BLaER1 treated with 17β-estradiol and CSF1 and Interleukin-3, amounts not matched to agents 10 nM and 100 nM (cell line): Measurements from ENCODE around the gene PADI3.

ENCODE experiments used
- H3K27ac ChIP-seq, 11 experiments: shearing (Covaris generic); formaldehyde crosslinking; 2 replicates each; pipeline ENCODE4 v1.8.1; 2022
- H3K27me3 ChIP-seq, 11 experiments: shearing (Covaris generic); formaldehyde crosslinking; 2 replicates each; pipeline ENCODE4 v1.8.1; 2022
- H3K36me3 ChIP-seq, 11 experiments: shearing (Covaris generic); formaldehyde crosslinking; 2 replicates each; pipeline ENCODE4 v1.8.1; 2022
- H3K4me1 ChIP-seq, 10 experiments: shearing (Covaris generic); formaldehyde crosslinking; 2 replicates each; pipeline ENCODE4 v1.8.1; 2022
- H3K4me2 ChIP-seq, 11 experiments: shearing (Covaris generic); formaldehyde crosslinking; 2 replicates each; pipeline ENCODE4 v1.8.1; 2022
- H3K4me3 ChIP-seq, 10 experiments: shearing (Covaris generic); formaldehyde crosslinking; 2 replicates each; pipeline ENCODE4 v1.8.1; 2022
- H3K9ac ChIP-seq, 11 experiments: shearing (Covaris generic); formaldehyde crosslinking; 2 replicates each; pipeline ENCODE4 v1.8.1; 2022
- H3K9me3 ChIP-seq, 11 experiments: shearing (Covaris generic); formaldehyde crosslinking; replicated peaks in 1 of 11; 2 replicates each; pipeline ENCODE4 v1.8.1; 2022
- H4K20me1 ChIP-seq, 11 experiments: shearing (Covaris generic); formaldehyde crosslinking; 2 replicates each; pipeline ENCODE4 v1.8.1; 2022
- Cebpa-rat ChIP-seq, 11 experiments: shearing (Covaris generic); IDR thresholded peaks; 2 replicates each; pipeline ENCODE4 v1.8.1; 2022

The PADI3 gene

DNA sequence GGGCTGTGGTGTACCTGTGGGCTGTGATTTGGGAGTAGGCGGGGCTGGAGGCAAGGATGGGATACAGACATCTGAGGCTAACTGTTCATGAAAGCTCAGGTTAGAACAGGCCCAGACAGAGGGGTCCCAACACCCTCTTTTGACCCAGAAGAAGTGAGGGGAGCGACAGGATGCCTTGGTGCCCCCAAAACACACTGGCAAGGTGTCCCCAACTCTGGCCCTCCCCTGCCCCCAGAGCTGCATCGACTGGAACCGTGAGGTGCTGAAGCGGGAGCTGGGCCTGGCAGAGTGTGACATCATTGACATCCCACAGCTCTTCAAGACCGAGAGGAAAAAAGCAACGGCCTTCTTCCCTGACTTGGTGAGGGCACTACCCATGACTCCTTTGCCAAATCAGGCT lies 31.5 kb downstream of the PADI3 start:
- H3K9me3 ChIP-seq: no peaks in the 10 kb centered on the region
- no peak overlapping the region for H3K4me3 ChIP-seq
- peaks cover 14 to 40% (median 27%) of the 10 kb centered on the region in 10 experiments for H3K4me1 ChIP-seq
- no peaks in the 10 kb centered on the region for H3K27me3 ChIP-seq
- peak overlapping the region in 6 of 11 experiments; percentile 37 to 81 (median 66); a peak in 8 of 22 replicates for H3K27ac ChIP-seq
- H4K20me1 ChIP-seq: no peaks in the 10 kb centered on the region
- no peaks in the 10 kb centered on the region for H3K36me3 ChIP-seq
- no peak overlapping the region for H3K9ac ChIP-seq
- H3K4me2 ChIP-seq: peak overlapping the region in 7 of 11 experiments; percentile 59 to 82 (median 76); a peak in 11 of 22 replicates
- TF ChIP-seq Cebpa-rat (IDR thresholded peaks at IDR 0.05): no peak

DNA sequence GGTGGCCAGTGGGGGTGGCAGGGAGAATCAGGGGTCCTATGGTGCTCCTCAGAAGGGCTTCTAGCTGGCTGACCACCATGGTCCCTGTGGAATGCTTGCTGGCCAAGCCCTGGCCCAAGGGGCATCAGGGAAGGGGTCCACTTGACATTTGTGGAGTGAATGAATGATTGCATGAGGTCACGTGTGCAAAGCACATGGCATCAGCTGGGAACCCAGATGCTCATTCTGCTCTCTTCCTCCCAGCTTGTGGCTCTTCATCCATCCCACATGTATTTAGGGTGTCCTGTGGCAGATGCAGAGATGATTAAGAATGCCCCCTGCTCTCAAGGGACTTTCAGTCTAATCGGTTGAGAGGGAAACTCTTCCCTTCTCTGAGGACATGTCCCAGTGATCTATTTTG lies 32.0 kb downstream of the PADI3 start:
- peak overlapping the region in 1 of 11 experiments; percentile 59; a peak in 1 of 22 replicates for H3K9ac ChIP-seq
- TF ChIP-seq Cebpa-rat (IDR thresholded peaks at IDR 0.05): no peak
- peak overlapping the region in 9 of 11 experiments; percentile 59 to 82 (median 76); a peak in 14 of 22 replicates for H3K4me2 ChIP-seq
- no peaks in the 10 kb centered on the region for H3K27me3 ChIP-seq
- no peaks in the 10 kb centered on the region for H3K9me3 ChIP-seq
- H4K20me1 ChIP-seq: no peaks in the 10 kb centered on the region
- H3K27ac ChIP-seq: peak overlapping the region in 7 of 11 experiments; percentile 54 to 81 (median 65); a peak in 10 of 22 replicates
- H3K4me1 ChIP-seq: peaks cover 14 to 40% (median 27%) of the 10 kb centered on the region in 10 experiments
- H3K4me3 ChIP-seq: no peak overlapping the region
- H3K36me3 ChIP-seq: no peaks in the 10 kb centered on the region

DNA sequence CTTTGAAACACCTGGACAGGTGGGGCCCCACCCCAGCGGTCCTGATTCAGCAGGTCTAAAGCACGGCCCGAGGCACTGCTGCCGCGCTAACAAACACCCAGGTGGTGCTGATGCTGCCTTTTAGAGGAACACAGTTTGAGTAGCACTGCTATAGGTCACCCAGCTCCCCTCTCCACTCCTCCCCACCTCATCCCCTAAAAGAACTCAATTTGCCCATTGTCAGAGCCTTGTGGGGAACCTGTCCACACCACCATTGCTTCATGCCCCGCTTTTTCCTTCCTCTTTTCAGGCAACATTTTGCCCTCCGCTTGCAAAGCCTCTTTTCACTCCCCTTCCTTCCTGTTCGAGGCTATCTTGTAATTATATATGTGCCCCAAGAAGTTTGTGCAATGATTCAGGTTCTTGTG lies 32.9 kb downstream of the PADI3 start:
- Histone ChIP-seq H3K27me3 (no peaks in the 10 kb centered on the region), H3K27ac (peak overlapping the region in 8 of 11 experiments; percentile 44 to 81 (median 63); a peak in 14 of 22 replicates), H3K4me2 (peak overlapping the region; percentile 29 to 82 (median 75)), H4K20me1 (no peaks in the 10 kb centered on the region), H3K4me3 (0 out of 20 replicates have a peak overlapping the region, but pooled peaks of 1 of the 10 experiments have one; percentile 8), H3K9ac (peak overlapping the region in 8 of 11 experiments; percentile 12 to 59 (median 33); a peak in 11 of 22 replicates), H3K4me1 (peaks cover 14 to 40% (median 27%) of the 10 kb centered on the region in 10 experiments), H3K36me3 (no peaks in the 10 kb centered on the region), H3K9me3 (no peaks in the 10 kb centered on the region)
- peak in 9 of 11 experiments; percentile 61 to 96 (median 92); a peak in 18 of 22 replicates for TF ChIP-seq Cebpa-rat (IDR thresholded peaks at IDR 0.05)

DNA sequence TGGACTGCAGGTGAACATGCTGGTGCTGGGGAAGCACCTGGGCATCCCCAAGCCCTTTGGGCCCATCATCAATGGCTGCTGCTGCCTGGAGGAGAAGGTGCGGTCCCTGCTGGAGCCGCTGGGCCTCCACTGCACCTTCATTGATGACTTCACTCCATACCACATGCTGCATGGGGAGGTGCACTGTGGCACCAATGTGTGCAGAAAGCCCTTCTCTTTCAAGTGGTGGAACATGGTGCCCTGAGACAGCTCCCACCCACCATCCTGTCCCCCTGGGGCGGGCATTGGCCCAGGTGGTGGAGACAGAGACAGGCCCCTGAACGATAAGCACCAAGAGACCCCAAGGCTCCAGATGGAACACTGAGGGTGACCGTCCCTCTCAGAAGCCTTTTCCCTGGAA lies 33.9 kb downstream of the PADI3 start:
- H3K27me3 ChIP-seq: no peaks in the 10 kb centered on the region
- no peaks in the 10 kb centered on the region for H4K20me1 ChIP-seq

DNA sequence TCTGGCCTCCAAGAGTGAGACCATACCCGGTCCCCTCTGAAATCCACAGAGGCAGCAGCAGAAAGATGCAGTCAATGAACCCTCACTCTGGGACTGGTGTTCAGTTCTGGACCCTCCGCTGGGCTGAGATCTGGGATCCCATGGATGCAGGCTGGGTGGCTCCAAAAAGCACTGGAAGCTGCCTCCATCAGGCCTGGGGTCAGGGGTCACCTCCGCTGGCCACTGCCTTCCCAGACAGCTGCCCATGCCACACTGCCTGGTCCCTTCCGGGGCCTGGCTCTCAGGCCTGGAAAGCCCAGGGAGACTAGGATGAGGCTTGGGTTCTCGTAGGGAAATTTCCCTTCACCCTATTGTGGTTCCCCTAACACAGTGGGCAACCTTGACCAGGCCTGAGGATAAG lies 37.7 kb downstream of the PADI3 start:
- Histone ChIP-seq H3K36me3 (no peaks in the 10 kb centered on the region), H3K4me2 (no peak overlapping the region), H3K27me3 (no peaks in the 10 kb centered on the region)

More for the DNA sequence above, 33.9 kb downstream of the PADI3 start:
- peak overlapping the region in 8 of 11 experiments; percentile 71 to 82 (median 77); a peak in 14 of 22 replicates for H3K4me2 ChIP-seq
- H3K9ac ChIP-seq: peak overlapping the region in 2 of 11 experiments; percentile 53 to 56; a peak in 5 of 22 replicates
- H3K36me3 ChIP-seq: no peaks in the 10 kb centered on the region
- TF ChIP-seq Cebpa-rat (IDR thresholded peaks at IDR 0.05): no peak
- no peak overlapping the region for H3K4me3 ChIP-seq
- H3K27ac ChIP-seq: peak overlapping the region in 8 of 11 experiments; percentile 44 to 81 (median 62); a peak in 14 of 22 replicates
- peaks cover 14 to 44% (median 27%) of the 10 kb centered on the region in 10 experiments for H3K4me1 ChIP-seq
- H3K9me3 ChIP-seq: no peaks in the 10 kb centered on the region

DNA sequence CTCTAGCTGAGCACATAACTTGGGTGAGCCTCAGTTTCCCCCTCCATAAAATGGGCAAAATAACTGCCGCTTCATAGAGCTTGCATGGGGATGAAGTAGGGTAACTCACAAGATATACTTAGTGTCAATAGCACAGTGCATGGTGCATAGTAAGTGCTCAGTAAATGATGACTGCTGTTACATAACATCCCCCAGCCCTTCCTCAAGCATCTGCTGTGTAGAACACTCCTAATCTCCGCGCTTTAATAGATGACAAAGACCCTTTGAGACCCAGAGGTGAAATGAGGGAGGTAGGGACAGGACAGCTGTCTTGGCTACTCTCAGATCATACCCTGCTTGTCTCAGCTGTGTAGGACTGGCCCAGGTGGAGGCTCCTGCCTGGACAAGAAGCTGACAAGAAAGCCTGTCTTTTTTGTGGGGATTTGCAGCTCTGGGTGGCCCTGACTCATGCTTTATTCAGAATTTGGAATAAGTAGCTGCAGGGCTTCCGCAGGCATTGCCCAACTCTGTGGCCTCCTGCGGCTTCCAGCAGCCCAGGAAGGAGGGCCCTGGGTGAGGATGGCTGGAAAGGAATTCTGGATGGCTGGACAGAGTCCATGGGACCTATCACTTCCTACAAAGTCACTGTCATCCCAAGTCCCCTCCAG lies 38.4 kb downstream of the PADI3 start:
- no peaks in the 10 kb centered on the region for H3K27me3 ChIP-seq
- H3K27ac ChIP-seq: no peak overlapping the region
- H3K9ac ChIP-seq: no peak overlapping the region
- H3K4me1 ChIP-seq: peaks cover 2 to 20% (median 9%) of the 10 kb centered on the region in 10 experiments; a peak in 19 of 20 replicates
- H3K36me3 ChIP-seq: no peaks in the 10 kb centered on the region
- TF ChIP-seq Cebpa-rat (IDR thresholded peaks at IDR 0.05): no peak
- H4K20me1 ChIP-seq: no peaks in the 10 kb centered on the region
- H3K4me2 ChIP-seq: no peak overlapping the region
- no peak overlapping the region for H3K4me3 ChIP-seq
- no peaks in the 10 kb centered on the region for H3K9me3 ChIP-seq

More for the DNA sequence above, 37.7 kb downstream of the PADI3 start:
- Histone ChIP-seq H3K9me3 (no peaks in the 10 kb centered on the region), H3K4me1 (peaks cover 8 to 26% (median 15%) of the 10 kb centered on the region in 10 experiments), H3K9ac (no peak overlapping the region), H3K27ac (no peak overlapping the region), H3K4me3 (no peak overlapping the region), H4K20me1 (no peaks in the 10 kb centered on the region)
- TF ChIP-seq Cebpa-rat (IDR thresholded peaks at IDR 0.05): no peak

DNA sequence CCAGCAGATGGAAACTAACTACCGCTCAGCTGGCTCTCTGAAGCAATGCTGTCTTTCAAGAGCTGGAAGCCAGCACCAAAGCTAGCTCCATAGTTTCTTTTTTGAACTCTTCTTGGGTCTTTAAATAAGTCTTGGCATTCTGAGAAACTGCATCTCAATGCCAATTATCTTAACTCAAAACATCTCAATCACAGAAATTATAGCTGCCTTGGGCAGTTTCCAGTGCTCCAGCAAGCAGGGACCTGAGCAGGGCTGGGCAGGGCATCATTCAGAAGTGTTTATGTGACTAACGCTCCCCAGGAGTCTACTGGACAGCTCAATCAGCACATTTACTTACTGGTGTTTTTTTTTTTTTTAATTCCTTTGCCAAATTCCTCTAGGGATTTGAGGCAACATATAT lies 40.8 kb downstream of the PADI3 start:
- H3K4me2 ChIP-seq: no peak overlapping the region
- H3K9me3 ChIP-seq: no peaks in the 10 kb centered on the region
- H3K27me3 ChIP-seq: no peaks in the 10 kb centered on the region
- no peak overlapping the region for H3K27ac ChIP-seq
- no peak overlapping the region for H3K4me3 ChIP-seq
- no peaks in the 10 kb centered on the region for H4K20me1 ChIP-seq
- 0 out of 20 replicates have a peak, but pooled peaks cover 0 to 4% (median 0%) of the 10 kb centered on the region in 10 experiments for H3K4me1 ChIP-seq
- no peak overlapping the region for H3K9ac ChIP-seq
- TF ChIP-seq Cebpa-rat (IDR thresholded peaks at IDR 0.05): no peak
- no peaks in the 10 kb centered on the region for H3K36me3 ChIP-seq

DNA sequence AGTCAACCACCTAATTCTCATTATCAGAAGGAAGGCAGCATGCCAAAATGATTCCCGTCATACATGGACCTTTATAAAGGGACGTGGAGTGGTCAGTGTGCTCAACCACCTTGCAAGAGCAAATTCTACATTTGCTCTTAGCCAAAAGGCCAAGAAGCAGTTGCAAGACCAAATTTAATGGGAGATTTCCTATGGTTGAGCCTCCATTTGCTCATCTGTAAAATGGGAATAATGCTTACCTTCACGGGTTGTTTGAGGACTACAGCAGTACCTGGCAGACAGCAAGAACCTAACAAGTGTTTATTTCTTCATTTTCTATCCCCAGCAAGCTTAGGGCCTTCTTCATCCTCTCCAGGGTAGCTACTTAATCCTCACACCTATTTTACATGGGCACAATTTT lies 41.7 kb downstream of the PADI3 start:
- Histone ChIP-seq H3K4me2 (no peak overlapping the region), H3K4me3 (no peak overlapping the region), H3K27ac (no peak overlapping the region), H4K20me1 (no peaks in the 10 kb centered on the region), H3K9me3 (no peaks in the 10 kb centered on the region), H3K4me1 (0 out of 20 replicates have a peak, but pooled peaks cover 0 to 4% (median 0%) of the 10 kb centered on the region in 10 experiments), H3K36me3 (no peaks in the 10 kb centered on the region), H3K27me3 (no peaks in the 10 kb centered on the region), H3K9ac (no peak overlapping the region)
- no peak for TF ChIP-seq Cebpa-rat (IDR thresholded peaks at IDR 0.05)

DNA sequence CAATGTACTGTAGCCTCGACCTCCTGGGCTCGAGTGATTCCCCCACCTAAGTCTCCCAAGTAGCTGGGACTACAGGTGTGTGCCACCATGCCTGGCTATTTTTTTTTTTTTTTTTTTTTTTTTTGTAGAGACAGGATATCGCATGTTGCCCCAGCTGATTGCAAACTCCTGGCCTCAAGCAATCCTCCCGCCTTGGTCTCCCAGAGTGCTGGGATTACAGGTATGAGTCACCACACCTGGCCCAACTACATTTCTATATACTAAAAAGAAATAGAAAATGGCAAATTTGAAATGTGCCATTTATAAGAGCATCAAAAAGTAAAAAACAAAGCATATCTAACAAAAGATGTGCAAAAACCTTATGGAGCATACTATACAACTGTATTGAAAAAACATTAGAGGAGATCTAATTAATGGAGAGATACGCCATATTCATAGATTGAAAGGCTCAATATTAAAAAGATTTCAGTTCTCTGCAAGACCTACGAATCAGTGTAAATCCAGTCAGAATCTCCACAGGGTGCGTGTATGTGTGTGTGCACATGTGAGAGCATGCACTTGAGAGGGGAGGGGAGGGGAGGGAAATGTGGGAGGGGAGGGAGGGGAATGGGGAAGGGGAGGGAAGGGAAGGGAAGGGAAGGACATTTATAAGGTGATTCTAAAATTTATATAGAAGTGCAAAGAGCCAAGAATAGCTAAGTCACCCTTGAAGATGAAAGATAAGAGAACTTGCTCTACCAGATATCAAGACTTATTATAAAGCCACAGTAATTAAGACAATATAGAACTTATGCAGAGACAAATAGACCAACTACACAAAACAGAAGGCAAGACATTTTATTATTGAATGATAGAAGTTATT lies 43.6 kb downstream of the PADI3 start:
- no peak for TF ChIP-seq Cebpa-rat (IDR thresholded peaks at IDR 0.05)
- Histone ChIP-seq H3K9ac (no peak overlapping the region), H3K36me3 (no peaks in the 10 kb centered on the region), H4K20me1 (no peaks in the 10 kb centered on the region), H3K4me1 (0 out of 20 replicates have a peak, but pooled peaks cover 0 to 2% (median 0%) of the 10 kb centered on the region in 10 experiments), H3K27me3 (no peaks in the 10 kb centered on the region), H3K4me2 (no peak overlapping the region), H3K4me3 (no peak overlapping the region), H3K9me3 (no peaks in the 10 kb centered on the region), H3K27ac (no peak overlapping the region)
